HG03558 (cell line): ENCODE results near the gene LRIG3.
"Not testable (repeated sequence)": the region's sequence is repeated elsewhere in the genome, so short reads cannot be mapped to it uniquely, and the experiment has no call there.

Source experiments
- ATAC-seq: cut with Tn5 transposase; IDR thresholded peaks from one replicate; pipeline ENCODE4 v1.9.1; 2021; ENCODE audit warnings: moderate number of reproducible peaks; ENCODE audit not compliant: unreplicated experiment; ENCODE audit errors: extremely low read depth

The LRIG3 gene

DNA sequence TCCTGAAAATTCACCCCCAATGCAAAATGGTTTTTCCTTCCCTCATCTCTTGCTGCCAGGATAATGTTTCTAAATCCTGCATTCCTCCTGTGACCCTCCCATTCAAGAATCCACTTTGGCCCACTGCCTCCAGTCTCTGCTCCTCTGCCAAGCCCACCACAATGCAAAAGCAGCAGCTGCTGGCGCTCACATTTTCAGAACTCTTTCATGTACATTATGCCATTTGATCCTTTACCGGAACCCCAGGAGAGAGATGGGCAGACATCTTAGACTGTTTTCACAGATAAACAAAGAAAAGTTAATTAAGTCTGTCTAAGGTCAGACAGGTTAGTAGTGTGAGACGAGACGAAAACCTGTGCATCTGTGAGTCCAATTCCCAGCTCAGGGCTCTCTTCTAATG is 12.9 kb downstream of the LRIG3 start:
- ATAC-seq = no peak

DNA sequence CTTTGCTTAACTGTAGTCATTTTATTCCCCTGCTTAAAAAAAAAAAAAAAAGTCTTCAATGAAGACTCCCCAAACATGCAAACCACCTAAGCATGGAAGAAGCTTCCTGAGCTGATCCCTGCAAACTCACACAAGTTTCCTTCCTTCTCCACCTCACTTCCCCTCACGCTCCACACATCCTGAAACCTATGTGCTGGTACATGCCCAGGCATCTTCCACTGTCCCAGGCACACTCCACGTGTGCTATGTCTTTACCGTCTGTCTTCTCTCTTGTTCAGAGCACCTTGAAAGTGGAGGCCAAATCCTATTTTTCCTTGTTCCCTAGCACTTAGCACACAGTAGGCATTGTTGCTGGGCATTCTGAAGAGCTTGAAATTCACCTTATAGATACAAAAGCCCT is 13.4 kb downstream of the LRIG3 start:
- no peak for ATAC-seq

DNA sequence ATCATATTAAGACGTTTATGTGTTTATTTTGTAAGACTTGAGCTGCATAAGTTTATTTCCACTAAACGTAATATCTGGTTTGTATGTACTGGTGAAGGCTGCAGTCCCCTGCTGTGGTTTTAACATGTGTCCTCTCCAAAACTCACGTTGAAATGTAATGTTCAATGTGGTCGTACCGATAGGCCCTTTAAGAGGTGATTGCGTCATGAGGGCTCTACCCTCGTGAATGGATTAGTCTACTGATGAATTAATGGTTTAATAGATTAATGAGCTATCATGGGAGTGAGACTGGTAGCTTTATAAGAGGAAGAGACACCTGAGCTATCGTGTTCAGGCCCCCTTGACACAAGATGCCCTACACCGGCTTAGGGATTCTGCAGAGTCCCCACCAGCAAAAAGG is 14.9 kb downstream of the LRIG3 start:
- no peak for ATAC-seq

DNA sequence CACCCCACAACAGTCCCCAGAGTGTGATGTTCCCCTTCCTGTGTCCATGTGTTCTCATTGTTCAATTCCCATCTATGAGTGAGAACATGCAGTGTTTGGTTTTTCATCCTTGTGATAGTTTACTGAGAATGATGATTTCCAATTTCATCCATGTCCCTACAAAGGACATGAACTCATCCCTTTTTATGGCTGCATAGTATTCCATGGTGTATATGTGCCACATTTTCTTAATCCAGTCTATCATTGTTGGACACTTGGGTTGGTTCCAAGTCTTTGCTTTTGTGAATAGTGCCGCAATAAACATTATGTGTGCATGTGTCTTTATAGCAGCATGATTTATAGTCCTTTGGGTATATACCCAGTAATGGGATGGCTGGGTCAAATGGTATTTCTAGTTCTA is 17.6 kb downstream of the LRIG3 start:
- ATAC-seq = not testable (repeated sequence)

DNA sequence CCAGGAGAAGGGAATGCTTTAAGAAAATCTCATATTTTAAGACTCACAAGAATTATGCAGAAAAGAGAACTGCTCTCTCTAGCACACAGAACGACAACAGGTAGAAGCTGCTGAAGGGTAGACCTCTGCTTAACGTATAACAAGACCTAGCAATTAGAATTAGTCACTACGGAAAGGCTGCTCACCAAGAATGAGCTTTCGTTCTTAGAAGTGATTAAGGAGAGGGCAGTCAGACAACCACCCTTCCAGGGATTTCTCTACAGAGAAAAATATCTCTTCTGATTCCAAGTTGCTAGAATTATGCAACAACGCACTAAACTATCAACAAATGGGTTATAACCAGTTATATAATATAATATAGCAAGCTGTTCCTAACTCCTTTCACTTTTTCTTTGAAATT is 18.6 kb downstream of the LRIG3 start:
- no peak for ATAC-seq

DNA sequence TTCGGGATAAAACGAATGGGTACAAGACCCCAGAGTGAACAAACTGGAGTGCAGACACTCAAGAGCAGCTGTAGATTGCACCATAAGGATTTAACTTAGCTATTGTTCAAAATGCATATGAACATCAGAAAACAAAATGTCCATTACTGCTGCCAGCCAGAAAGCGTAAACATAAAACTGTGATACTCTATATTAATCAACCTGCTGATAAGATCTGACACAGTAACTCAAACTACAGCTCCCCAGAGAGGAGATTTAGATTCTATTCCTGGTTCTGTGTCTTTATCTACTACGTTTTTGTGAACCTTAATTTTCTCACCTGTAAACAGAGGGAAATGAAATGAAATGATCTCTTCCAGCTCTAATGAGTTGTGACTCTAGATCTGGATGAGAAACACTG is 22.3 kb downstream of the LRIG3 start:
- ATAC-seq = no peak

DNA sequence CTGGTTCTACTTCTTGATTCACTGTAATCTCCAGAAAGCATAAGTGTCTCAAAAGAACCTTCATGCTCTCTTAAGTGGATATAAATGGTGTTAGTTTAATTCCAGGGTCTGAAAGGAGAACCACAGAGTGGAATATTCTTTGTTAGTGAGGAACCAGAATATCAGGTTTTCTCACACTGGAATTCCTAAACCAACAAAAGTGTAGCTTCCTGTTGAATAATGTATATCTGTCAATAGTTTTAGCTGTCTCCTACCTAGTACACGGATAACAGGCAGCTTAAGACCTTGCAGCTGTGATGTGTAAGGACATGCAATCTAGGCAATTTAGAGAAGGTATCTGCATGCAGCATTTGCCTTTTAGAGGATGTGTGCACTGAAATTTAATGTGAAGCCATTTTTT is 24.0 kb downstream of the LRIG3 start:
- ATAC-seq = no peak

DNA sequence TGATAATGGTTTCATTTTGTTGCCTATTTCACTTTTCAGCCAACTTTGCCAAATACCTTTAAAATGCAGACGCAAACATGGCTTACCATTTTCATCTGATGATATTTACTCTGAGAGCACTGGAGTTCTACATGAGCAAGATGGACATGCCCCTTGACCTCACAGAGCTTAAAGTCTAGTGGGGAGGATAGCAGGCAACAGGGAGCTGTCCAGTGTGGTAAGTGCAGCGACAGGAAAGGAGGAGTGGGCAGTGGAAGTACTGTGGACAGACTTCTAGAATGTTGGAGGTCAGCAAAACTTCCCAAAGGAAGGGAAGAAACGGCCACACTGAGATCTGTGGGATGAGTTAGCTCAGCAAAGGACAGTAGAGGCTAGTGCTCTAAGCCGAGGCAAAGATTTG is 25.3 kb downstream of the LRIG3 start:
- ATAC-seq = no peak

DNA sequence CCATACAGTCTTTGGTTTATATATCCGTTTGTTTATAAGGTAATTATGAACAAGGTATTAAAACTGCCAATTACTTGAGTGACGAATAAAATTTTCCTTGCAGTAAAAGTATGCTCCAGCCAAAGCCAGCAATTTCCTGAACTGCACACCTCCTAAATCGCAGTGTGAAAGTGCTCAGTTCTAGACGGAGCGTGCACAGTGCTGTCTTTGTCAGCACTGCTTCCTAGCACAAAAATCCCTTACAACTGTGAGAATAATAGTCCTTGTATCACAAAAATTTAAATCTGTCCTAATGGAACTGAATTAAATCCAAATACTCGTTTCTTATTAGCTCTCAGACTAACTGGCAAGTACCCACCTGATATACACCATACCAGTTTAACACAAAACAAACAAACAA is 26.3 kb downstream of the LRIG3 start:
- no peak for ATAC-seq

DNA sequence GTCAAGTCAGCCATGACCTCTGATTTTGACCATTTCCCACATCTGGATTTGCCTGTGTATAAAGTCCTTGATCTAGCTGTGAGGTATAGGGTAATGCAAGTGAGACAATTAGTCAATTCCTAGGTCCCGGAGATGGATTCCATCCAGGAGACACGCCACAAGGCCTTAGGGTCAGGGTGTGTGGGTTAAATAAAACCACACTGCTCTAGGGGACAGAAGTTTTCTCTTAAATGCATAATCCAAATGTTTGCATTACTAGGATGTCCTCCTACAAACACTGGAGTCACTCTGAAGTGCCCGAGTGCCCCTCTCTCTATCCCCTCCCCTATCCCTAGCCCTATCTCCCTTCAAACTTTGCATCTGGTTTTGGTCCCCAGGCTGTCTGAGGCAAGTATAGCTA is 26.8 kb downstream of the LRIG3 start:
- no peak for ATAC-seq

DNA sequence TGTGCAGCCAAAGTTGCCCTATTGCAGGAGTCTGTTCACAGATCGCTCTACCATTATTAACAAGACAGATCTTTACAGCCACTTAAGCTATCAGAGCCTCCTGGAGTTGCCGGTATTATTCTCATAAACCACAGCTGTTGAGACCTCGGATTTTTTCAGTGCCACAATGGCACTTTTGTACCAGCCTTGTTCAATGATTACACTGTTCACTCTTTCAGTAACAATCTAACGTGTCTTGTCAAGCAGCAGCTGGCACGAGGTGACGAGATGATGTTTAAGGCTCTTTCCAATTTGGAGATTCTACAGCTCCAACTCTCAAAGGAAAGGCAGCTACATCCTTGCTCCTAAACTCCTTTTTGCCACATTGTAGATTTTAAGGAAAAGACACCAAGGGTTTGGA is 30.7 kb downstream of the LRIG3 start:
- no peak for ATAC-seq

DNA sequence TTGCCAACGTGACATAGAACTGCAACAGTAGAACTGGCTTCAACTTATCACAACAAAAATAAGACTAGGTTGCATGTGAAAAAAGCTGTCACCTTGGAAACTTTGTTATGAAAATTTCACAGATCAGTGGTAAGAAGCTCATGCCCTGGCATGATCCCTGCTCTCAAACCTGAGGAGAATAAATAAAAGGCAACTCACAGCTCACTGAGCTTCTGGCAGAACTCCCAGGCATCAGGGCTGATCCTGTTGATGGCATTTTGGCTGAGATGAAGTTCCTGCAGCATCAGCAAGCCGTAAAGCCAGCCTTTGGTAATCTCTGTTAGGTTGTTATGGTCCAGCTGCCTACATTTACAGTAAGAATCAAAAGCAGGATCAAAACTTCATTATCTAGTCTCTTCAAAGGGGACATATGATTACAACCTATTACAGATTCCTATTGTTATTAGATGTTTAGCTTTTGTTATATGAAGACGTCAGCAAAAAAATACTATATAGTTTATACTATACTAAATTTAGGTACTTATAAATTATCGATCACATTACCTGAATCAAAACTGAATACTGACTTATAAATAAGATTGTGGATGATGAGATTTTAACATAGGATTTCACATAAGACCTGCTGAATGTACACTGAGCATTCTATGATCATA is 32.0 kb downstream of the LRIG3 start:
- no peak for ATAC-seq

DNA sequence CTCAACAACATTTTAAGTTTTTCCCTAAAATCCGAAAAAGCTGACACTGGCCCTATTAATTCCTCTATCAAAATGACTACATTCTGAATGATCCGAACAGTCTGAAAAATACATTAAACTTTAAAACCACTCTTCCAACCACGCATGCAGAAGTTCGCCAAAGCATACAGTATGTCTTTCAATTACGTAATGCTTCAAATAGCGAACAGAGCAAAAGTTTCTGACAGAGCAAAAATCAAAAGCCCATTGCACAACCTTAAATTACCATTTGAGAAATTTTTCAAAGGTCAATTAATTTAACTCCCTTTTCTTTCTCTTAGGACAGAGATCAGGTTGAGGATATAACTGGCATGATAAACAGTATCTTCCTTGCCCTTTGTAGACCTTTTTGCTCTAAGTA is 33.2 kb downstream of the LRIG3 start:
- no peak for ATAC-seq

DNA sequence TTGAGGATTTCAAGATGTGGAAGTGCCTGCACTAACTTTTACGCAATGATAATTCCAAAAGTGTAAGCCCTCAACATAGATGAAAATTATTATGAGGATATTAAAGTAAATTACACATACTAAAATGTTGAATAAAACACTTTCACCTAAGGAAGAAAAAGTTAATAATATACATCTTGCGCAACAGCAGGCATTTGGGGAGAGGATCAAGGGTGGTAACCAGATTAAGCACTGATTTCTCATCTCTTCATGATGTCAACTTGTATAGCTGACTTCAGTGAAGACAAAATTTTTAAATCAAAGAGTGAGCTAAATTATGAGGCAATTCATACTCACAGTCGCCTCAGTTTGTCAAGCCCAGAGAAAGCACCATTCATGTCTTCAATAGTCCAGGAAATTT is 33.8 kb downstream of the LRIG3 start:
- no peak for ATAC-seq

DNA sequence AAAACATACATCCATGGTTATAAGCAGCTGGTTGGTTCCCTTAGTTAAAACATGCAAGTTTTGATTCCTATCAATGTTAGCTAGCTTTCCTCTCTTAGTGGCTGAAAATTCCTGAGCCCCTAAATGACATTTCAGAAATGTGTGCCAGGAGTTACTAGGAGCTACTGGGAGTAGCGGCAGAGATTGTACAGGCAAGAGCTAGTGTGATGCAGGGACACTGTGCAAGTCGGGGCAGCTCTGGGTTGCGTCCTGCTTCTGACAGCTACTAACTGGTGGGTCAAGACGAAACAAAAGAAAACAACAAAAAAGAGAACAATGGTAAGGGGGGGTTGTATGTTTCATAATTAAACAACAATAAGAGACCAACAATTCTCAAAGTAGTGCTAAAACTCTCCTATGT is 35.4 kb downstream of the LRIG3 start:
- no peak for ATAC-seq

DNA sequence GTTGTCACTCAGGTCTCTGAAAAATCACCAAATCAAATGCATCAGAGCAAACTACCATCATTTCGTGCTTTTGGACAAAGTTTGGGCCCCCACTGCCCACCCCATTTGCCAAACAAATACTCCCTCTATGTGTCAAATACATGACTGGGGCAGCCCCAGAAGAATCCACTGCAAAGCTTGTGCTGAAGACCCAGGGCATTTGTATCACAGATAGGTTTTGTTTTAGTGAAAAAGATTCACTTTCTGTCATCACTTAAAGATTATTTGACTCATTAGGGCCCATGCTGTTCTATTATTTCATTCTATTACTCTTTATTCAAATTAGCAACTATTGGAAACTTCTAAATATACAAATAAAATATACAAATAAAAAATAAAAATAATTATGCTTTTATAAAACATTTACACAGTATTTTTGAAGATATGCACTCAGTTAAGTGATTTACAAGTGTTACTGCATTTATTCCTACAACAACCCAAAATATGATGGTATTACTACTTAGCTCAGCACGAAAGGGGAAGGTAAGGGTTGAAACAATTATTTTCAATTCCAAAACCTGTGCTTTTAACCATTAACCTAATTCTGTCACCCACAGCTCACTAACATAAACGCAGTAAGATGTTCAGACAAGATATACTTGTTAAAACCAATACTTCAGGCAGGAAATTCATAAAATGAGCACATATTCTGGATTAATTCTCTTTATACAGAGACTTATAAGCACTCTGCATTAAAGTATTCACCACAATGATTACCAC is 36.5 kb downstream of the LRIG3 start:
- ATAC-seq = no peak

DNA sequence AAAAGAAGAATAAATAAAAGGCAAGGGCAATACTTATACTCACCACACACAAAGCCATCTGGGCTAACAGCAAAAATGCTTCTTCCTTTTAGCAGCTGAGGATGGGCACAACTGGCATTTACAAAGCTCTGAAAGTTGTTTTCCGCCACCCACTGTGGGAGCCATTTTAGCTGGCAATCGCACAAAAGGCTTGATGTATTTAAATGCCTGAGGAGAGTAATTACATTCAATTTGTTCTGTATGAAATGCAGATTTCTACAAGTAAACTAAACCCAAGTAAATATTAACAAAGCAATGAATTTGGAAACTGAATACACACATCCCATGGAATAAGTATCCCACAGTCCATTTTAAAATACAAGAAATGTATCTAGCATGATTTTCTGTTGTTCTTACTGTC is 37.5 kb downstream of the LRIG3 start:
- no peak for ATAC-seq

DNA sequence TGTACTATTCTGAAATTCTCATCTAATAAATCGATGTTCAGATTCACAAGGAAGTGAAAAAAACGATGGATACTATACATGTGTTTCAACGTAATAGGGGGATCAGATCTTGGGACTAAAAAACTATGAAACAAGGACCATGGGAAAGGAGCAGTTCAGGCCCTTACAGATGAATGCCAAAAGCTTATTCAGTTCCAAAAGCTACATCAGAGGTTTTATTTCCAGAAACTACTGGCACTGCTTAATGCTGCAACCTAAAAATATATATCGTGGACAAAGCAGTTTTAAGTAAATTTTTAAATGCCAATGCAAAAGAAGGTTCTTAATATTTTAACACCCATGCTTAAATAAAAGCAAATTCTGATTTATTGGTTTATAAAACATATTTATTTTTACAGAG is 38.5 kb downstream of the LRIG3 start:
- ATAC-seq = no peak

DNA sequence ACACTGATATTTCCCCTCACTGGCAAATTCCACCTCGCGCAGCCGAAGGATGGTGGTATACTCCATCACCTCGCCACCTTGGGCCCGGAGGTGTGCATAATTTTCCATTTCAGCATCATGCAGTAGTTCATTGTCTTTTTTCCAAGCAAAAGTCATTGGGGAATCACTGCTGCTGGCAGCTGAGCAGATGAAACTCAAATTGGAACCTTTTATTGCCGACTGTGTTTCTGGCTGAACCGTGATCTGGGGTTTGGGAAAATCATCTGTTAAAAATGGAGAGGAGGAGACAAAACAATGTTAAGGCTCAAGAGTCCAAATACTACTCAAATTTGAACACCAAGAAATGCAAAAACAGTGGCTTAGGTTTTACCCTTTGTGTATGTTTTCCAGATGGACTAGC is 39.7 kb downstream of the LRIG3 start:
- no peak for ATAC-seq

DNA sequence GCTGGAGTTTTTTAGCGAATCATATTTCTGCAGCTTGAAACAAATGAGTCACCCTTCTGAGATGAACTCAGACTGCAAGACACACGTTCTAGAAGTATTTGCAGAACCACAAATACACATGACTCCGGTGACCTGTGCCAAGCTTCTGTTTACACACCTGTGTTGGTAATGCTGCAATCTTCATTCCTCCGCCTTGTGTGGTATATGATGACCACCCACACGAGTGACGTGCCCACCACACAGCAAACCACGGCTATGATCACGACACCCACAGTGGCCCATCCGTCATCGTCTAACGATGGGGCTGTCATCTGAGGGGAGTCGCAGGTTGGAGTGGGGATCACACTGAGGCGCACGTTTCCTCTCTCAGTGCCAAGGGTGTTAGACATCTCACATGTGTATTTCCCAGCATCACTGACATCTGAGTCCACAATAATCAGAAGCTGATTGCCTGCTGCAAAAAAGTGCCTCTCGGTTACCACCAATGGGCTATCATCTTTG is 43.0 kb downstream of the LRIG3 start:
- ATAC-seq = no peak

DNA sequence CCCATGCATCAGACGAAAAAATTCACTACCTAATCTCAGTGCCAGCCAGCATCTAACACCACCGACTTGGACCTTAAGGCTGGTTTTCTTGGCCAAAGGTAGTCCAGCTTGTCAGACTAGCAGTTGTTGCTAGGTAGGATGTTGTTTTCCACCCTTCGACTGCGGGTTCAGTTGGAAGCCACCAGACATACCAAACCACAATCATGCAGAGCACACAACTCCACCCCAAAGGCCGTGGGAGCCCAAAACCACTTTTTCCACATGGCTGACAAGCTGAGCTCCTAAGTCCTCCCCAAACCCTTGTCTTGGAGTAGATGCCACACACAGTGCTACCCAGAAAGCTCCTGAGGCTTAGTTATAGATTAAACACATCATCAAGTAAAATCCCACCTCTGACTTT is 46.8 kb downstream of the LRIG3 start:
- ATAC-seq = no peak

DNA sequence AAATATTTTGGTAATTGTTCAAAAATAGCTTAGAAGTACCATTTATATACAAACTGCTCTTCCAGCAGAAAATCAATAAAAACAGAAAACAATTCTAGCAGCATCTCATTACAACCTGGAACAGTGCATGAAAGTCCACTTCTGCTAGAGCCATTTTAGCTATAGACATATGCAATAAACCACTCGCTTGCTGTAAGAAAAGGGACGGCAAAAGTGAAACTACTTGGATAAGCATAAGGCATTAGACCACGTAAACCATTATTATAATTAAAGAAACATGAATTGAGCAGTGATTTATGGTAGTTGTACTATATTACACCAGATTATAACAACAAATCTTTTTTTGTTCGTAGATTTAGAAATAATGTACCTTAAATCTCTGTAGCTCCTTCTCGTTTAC is 48.7 kb downstream of the LRIG3 start:
- no peak for ATAC-seq
